Measurements from ENCODE around the gene NDUFS4. TPM values are rescaled to one million over a fixed set of nuclear protein-coding genes. Genes with fewer than 3 reads are reported as not detected.

The NDUFS4 gene
- total RNA-seq, 1 experiment from 2014 or later = 92.9 TPM

DNA sequence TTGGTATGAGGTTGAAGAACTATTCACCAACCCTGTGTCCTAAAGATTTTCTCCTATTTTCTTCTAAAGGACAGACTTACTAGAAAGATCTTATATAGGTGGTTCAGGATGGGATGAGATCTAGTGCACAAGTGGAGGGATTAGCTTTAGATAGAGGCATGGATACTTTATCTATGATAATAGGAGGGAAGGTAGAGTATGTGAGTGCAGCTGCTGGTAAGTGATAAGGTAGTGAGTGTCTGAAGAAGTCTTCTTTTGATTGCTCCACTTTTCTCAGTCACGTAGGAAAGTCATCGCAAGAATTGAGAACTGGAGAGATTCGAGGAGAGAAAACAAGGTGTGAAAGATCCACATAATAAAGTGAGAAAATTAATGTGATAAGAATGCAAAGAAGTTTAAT, 6.0 kb upstream of the NDUFS4 start:
- no peak overlapping the region for H2AFZ ChIP-seq (ENCODE audit: low read length)
- no peaks in the 10 kb centered on the region for H3K9me3 ChIP-seq (ENCODE audit: control insufficient read depth, low read depth, low read length)
- WGBS (ENCODE audit: extremely low coverage, insufficient read length, low lambda C conversion rate) = no CpG with 5 or more reads among the region's 3 CpGs
- H3T11ph ChIP-seq (ENCODE audit: low read length) = no peak overlapping the region
- no peak overlapping the region for H2BK12ac ChIP-seq (ENCODE audit: insufficient read length, low read depth, low read length)
- no peak overlapping the region for H4K91ac ChIP-seq (ENCODE audit: insufficient read length, low read depth, low read length)
- no peak overlapping the region for H3K9ac ChIP-seq (ENCODE audit: extremely low read depth, insufficient read length, low read length)
- no peaks in the 10 kb centered on the region; the same call in 1 of the 2 replicates for H3K4me1 ChIP-seq (ENCODE audit: insufficient read depth, low read length)
- no peak overlapping the region for H3K4me2 ChIP-seq (ENCODE audit: insufficient read depth, insufficient read length, low read length)
- H2BK20ac ChIP-seq (ENCODE audit: low read depth, low read length, poor library complexity, severe bottlenecking) = no peak overlapping the region
- no peak for DNase-seq
- no peak for TF ChIP-seq CTCF (conservative IDR thresholded peaks at IDR 0.05)
- Mint-ChIP-seq H3K36me3 (ENCODE audit: insufficient read depth in 1 of 3, low read depth in 3 of 3) (peaks cover 6 to 13% (median 8%) of the 10 kb centered on the region in 3 experiments), H3K9me3 (peaks cover 10 to 11% of the 10 kb centered on the region in 2 experiments), H3K4me3 (no peak overlapping the region), H3K4me1 (peaks cover 7 to 8% of the 10 kb centered on the region in 2 experiments; a peak in 2 of 4 replicates), H3K27ac (no peak overlapping the region), H3K27me3 (ENCODE audit: low read depth) (no peaks in the 10 kb centered on the region; the same call in 1 of the 2 replicates)
- no peak overlapping the region for H3K56ac ChIP-seq (ENCODE audit: insufficient read length, low read depth, low read length)
- no peaks in the 10 kb centered on the region for H3K27me3 ChIP-seq (ENCODE audit: insufficient read depth, low read length)
- H2BK120ac ChIP-seq (ENCODE audit: low read depth, low read length, poor library complexity, severe bottlenecking) = no peak overlapping the region
- H3K18ac ChIP-seq (ENCODE audit: insufficient read length, low read depth, low read length) = no peak overlapping the region
- no peaks in the 10 kb centered on the region for H3K79me1 ChIP-seq (ENCODE audit: insufficient read depth, low read depth, low read length, poor library complexity, severe bottlenecking)
- no peak overlapping the region for H2AK5ac ChIP-seq (ENCODE audit: insufficient read length, low read length)
- H4K8ac ChIP-seq (replicated peaks; ENCODE audit: insufficient read length, low read depth, low read length) = no peak overlapping the region
- no peak overlapping the region for H3K14ac ChIP-seq (ENCODE audit: insufficient read depth, low read length)
- H2BK5ac ChIP-seq (ENCODE audit: insufficient read length, low read length) = no peak overlapping the region
- H3K27ac ChIP-seq (ENCODE audit: insufficient read length, low read depth, low read length) = no peak overlapping the region
- H3K79me2 ChIP-seq (ENCODE audit: insufficient read depth, low read length) = no peaks in the 10 kb centered on the region
- no peak overlapping the region for H3K23ac ChIP-seq (ENCODE audit: insufficient read length, low read depth, low read length)
- H4K20me1 ChIP-seq (ENCODE audit: control insufficient read depth, insufficient read depth, insufficient read length) = no peaks in the 10 kb centered on the region
- H2BK15ac ChIP-seq (ENCODE audit: low read depth, low read length) = no peak overlapping the region
- H3K4ac ChIP-seq (ENCODE audit: low read depth, low read length) = no peak overlapping the region
- no peaks in the 10 kb centered on the region for H3K23me2 ChIP-seq (ENCODE audit: insufficient read length, low read depth, low read length, poor library complexity, severe bottlenecking)
- H4K5ac ChIP-seq (ENCODE audit: insufficient read length, low read depth, low read length) = no peak overlapping the region
